K562 (cell line): ENCODE measurements around the gene IL5. TPM values are rescaled to one million over a fixed set of nuclear protein-coding genes. Genes with fewer than 3 reads are reported as not detected.

Source experiments
- CBFB ChIP-seq: sonication (generic); formaldehyde crosslinking; IDR thresholded peaks from 2 replicates; pipeline ENCODE4 v1.4.0; 2020; ENCODE audit warnings: mild to moderate bottlenecking, missing genetic modification reagents
- CC2D1A ChIP-seq: fragments of 450-650 bp; IDR thresholded peaks from 2 replicates; pipeline ENCODE4 v1.6.1; 2017; ENCODE audit warnings: mild to moderate bottlenecking
- ELF1 ChIP-seq: fragments of 200-800 bp; sonication (Bioruptor generic); IDR thresholded peaks from 2 replicates; pipeline ENCODE4 v1.6.1; 2016; ENCODE audit warnings: missing genetic modification characterization, missing compliant biosample characterization
- ETV5 ChIP-seq: sonication (generic); formaldehyde crosslinking; IDR thresholded peaks from 2 replicates; pipeline ENCODE4 v1.4.0; 2020; ENCODE audit warnings: low read depth, mild to moderate bottlenecking, missing genetic modification reagents
- GABPB1 ChIP-seq: sonication (generic); formaldehyde crosslinking; IDR thresholded peaks from 2 replicates; pipeline ENCODE4 v1.8.0; 2022; ENCODE audit warnings: mild to moderate bottlenecking, missing genetic modification reagents
- HNRNPH1 ChIP-seq: fragments of 200-400 bp; formaldehyde crosslinking; optimal IDR thresholded peaks from 2 replicates; pipeline ENCODE3; 2017; ENCODE audit warnings: low read depth, mild to moderate bottlenecking, low read length, moderate library complexity
- LARP7 ChIP-seq: fragments of 450-650 bp; IDR thresholded peaks from 2 replicates; pipeline ENCODE4 v1.6.1; 2016
- NCOA1 ChIP-seq: fragments of 450-650 bp; IDR thresholded peaks from 2 replicates; pipeline ENCODE4 v1.6.1; 2016; ENCODE audit warnings: low read depth
- NFE2 ChIP-seq: IDR thresholded peaks from 2 replicates; pipeline ENCODE4 v1.6.1; 2014; ENCODE audit warnings: antibody characterized with exemption, low read depth
- NR1H2 ChIP-seq: sonication (generic); formaldehyde crosslinking; IDR thresholded peaks from 2 replicates; pipeline ENCODE4 v1.4.0; 2020; ENCODE audit warnings: mild to moderate bottlenecking, missing genetic modification reagents
- OTX1 ChIP-seq: fragments of 450-650 bp; formaldehyde crosslinking; IDR thresholded peaks from 2 replicates; pipeline ENCODE4 v1.4.0; 2022; ENCODE audit warnings: mild to moderate bottlenecking
- RBM22 ChIP-seq: fragments of 200-400 bp; formaldehyde crosslinking; IDR thresholded peaks from 2 replicates; pipeline ENCODE4 v1.6.1; 2018; ENCODE audit warnings: low read length, low read depth; ENCODE audit not compliant: poor library complexity, severe bottlenecking
- SMAD1 ChIP-seq: fragments of 150-350 bp; IDR thresholded peaks from 2 replicates; pipeline ENCODE4 v1.6.1; 2014; ENCODE audit warnings: low read length, low read depth; ENCODE audit not compliant: partially characterized antibody
- SRSF9 ChIP-seq: fragments of 200-400 bp; formaldehyde crosslinking; IDR thresholded peaks from 2 replicates; pipeline ENCODE4 v1.6.1; 2017; ENCODE audit warnings: low read depth, low read length, borderline replicate concordance
- TAF7 ChIP-seq: fragments of 450-650 bp; IDR thresholded peaks from 2 replicates; pipeline ENCODE4 v1.6.1; 2016; ENCODE audit warnings: missing genetic modification characterization, missing compliant biosample characterization
- TAL1 ChIP-seq: fragments of 450-650 bp; IDR thresholded peaks from 2 replicates; pipeline ENCODE4 v1.6.1; 2016; ENCODE audit warnings: mild to moderate bottlenecking
- ZBTB17 ChIP-seq: fragments of 450-650 bp; formaldehyde crosslinking; IDR thresholded peaks from 2 replicates; pipeline ENCODE4 v1.4.0; 2020; ENCODE audit warnings: mild to moderate bottlenecking
- ZNF699 ChIP-seq: fragments of 250-450 bp; sonication (Bioruptor Pico); IDR thresholded peaks from 2 replicates; pipeline ENCODE4 v1.8.0; 2021; ENCODE audit warnings: mild to moderate bottlenecking, moderate library complexity; ENCODE audit not compliant: insufficient replicate concordance
- polyA plus RNA-seq, 8 experiments: library from polyadenylated mRNA; depleted of rRNA in 4 of 8; stranded (reverse) in 5 of 8; unstranded in 3 of 8; fragments of >200 nt; fragmentation: Nextera tagmentation in 2 of 8; fragmentation: Illumina TruSeq in 1 of 8; extraction: Ambion mirVana in 2 of 8; extraction: Trizol in 1 of 8; gene quantifications; 2 replicates each; pipeline versions ENCODE4 v1.2.1 to v1.2.3, GENCODE V29; 2011 to 2014; ENCODE audit warnings: inconsistent platforms in 1 of 8, missing spikeins in 1 of 8
- total RNA-seq, 7 experiments: library from RNA; depleted of rRNA in 6 of 7; stranded (reverse); fragments of >200 nt in 6 of 7; fragmentation: Illumina TruSeq in 2 of 7; extraction: Trizol in 2 of 7; gene quantifications; 2 replicates each; pipeline versions ENCODE4 v1.2.1 to v1.2.3, GENCODE V29; 2011 to 2021; ENCODE audit warnings: low replicate concordance in 1 of 7
- TF ChIP-seq, protein P1 (sequence below): fragments of 450-650 bp; IDR thresholded peaks from 2 replicates; pipeline ENCODE4 v1.6.1; 2017; ENCODE audit warnings: mild to moderate bottlenecking, moderate library complexity
- TF ChIP-seq, protein P2 (sequence below): fragments of 250-450 bp; sonication (Bioruptor Pico); IDR thresholded peaks from 2 replicates; pipeline ENCODE4 v1.4.0; 2020; ENCODE audit warnings: mild to moderate bottlenecking, moderate library complexity
- TF ChIP-seq, protein P3 (sequence below): fragments of 450-650 bp; formaldehyde crosslinking; IDR thresholded peaks from 2 replicates; pipeline ENCODE4 v1.4.0; 2020; ENCODE audit warnings: mild to moderate bottlenecking, moderate library complexity

The IL5 gene
- total and polyA plus RNA-seq, 9 of the 15 experiments (the other 6 are each of a cell fraction or from before 2014, with no cell fraction given) = 0.44 TPM; not detected in 8

- TF ChIP-seq, protein P1, sequence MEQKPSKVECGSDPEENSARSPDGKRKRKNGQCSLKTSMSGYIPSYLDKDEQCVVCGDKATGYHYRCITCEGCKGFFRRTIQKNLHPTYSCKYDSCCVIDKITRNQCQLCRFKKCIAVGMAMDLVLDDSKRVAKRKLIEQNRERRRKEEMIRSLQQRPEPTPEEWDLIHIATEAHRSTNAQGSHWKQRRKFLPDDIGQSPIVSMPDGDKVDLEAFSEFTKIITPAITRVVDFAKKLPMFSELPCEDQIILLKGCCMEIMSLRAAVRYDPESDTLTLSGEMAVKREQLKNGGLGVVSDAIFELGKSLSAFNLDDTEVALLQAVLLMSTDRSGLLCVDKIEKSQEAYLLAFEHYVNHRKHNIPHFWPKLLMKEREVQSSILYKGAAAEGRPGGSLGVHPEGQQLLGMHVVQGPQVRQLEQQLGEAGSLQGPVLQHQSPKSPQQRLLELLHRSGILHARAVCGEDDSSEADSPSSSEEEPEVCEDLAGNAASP = no peak
- TF ChIP-seq CBFB (CRISPR knock-in tag) (peak; percentile 92; the same call in 1 of the 2 replicates), LARP7 (no peak), HNRNPH1 (no peak), ZBTB17 (CRISPR knock-in tag) (peak; percentile 84), RBM22 (peak; percentile 50), SMAD1 (peak; percentile 44), TAF7 (tag) (peak; percentile 32), ELF1 (peak; percentile 100), NR1H2 (CRISPR knock-in tag) (peak; percentile 64; the same call in 1 of the 2 replicates), TAL1 (no peak), NCOA1 (peak; percentile 36; the same call in 1 of the 2 replicates), ETV5 (CRISPR knock-in tag) (peak; percentile 98), ZNF699 (CRISPR knock-in tag) (no peak), NFE2 (peak; percentile 16; the same call in 1 of the 2 replicates), OTX1 (CRISPR knock-in tag) (no peak), GABPB1 (CRISPR knock-in tag) (peak; percentile 88), SRSF9 (no peak), CC2D1A (no peak; the same call in 1 of the 2 replicates)
- TF ChIP-seq, protein P2, sequence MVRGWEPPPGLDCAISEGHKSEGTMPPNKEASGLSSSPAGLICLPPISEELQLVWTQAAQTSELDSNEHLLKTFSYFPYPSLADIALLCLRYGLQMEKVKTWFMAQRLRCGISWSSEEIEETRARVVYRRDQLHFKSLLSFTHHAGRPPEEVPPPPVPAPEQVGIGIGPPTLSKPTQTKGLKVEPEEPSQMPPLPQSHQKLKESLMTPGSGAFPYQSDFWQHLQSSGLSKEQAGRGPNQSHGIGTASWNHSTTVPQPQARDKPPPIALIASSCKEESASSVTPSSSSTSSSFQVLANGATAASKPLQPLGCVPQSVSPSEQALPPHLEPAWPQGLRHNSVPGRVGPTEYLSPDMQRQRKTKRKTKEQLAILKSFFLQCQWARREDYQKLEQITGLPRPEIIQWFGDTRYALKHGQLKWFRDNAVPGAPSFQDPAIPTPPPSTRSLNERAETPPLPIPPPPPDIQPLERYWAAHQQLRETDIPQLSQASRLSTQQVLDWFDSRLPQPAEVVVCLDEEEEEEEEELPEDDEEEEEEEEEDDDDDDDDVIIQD (CRISPR knock-in tag) = 0 out of 2 replicates have a peak, but pooled peaks have one; percentile 73
- TF ChIP-seq, protein P3, sequence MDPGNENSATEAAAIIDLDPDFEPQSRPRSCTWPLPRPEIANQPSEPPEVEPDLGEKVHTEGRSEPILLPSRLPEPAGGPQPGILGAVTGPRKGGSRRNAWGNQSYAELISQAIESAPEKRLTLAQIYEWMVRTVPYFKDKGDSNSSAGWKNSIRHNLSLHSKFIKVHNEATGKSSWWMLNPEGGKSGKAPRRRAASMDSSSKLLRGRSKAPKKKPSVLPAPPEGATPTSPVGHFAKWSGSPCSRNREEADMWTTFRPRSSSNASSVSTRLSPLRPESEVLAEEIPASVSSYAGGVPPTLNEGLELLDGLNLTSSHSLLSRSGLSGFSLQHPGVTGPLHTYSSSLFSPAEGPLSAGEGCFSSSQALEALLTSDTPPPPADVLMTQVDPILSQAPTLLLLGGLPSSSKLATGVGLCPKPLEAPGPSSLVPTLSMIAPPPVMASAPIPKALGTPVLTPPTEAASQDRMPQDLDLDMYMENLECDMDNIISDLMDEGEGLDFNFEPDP (CRISPR knock-in tag) = 0 out of 2 replicates have a peak, but pooled peaks have one; percentile 50
Observed at GRCh38 chr5:132556763-132557477, 13.6 kb upstream of the IL5 start, which contains the start of gene RAD50 (continued).
